HG03139 (cell line): Measurements from ENCODE around the gene CYP4X1.
"Not testable (repeated sequence)": the region's sequence is repeated elsewhere in the genome, so short reads cannot be mapped to it uniquely, and the experiment has no call there.

Experiments used
- ATAC-seq: cut with Tn5 transposase; IDR thresholded peaks from one replicate; pipeline ENCODE4 v1.9.1; 2021; ENCODE audit not compliant: unreplicated experiment

The CYP4X1 gene, protein sequence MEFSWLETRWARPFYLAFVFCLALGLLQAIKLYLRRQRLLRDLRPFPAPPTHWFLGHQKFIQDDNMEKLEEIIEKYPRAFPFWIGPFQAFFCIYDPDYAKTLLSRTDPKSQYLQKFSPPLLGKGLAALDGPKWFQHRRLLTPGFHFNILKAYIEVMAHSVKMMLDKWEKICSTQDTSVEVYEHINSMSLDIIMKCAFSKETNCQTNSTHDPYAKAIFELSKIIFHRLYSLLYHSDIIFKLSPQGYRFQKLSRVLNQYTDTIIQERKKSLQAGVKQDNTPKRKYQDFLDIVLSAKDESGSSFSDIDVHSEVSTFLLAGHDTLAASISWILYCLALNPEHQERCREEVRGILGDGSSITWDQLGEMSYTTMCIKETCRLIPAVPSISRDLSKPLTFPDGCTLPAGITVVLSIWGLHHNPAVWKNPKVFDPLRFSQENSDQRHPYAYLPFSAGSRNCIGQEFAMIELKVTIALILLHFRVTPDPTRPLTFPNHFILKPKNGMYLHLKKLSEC

DNA sequence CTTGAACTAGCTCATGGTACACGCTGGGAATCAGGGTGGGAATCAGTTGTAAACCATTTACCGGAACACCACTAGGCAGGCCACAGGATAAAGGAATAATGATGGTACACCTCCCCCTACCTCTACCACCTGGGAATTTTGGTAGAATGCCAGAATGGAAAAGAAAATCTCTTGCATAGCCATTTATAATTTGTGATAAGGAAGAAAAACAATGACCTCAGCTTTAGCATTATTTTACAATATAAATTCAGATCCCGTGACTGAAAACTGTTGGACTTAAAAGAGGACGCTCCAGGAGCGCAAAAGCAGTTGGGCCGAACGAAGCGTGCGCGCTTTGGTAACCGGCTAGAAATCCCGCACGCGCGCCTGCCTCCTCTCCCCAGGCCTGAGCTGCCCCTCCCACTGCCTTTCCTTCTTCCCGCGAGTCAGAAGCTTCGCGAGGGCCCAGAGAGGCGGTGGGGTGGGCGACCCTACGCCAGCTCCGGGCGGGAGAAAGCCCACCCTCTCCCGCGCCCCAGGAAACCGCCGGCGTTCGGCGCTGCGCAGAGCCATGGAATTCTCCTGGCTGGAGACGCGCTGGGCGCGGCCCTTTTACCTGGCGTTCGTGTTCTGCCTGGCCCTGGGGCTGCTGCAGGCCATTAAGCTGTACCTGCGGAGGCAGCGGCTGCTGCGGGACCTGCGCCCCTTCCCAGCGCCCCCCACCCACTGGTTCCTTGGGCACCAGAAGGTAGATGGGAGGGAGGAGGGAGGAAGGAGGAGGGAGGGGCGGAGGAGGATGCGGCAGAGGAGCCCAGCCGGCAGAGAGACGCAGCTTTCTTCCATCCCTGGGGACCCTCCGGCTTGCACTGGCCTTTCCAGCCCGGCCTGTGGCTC, at the start of gene CYP4X1:
CYP4X1 (plus strand) TSS at position 402 of the 873 bp plus-strand sequence; CDS start at position 551, 149 bp downstream.
- no peak for ATAC-seq

DNA sequence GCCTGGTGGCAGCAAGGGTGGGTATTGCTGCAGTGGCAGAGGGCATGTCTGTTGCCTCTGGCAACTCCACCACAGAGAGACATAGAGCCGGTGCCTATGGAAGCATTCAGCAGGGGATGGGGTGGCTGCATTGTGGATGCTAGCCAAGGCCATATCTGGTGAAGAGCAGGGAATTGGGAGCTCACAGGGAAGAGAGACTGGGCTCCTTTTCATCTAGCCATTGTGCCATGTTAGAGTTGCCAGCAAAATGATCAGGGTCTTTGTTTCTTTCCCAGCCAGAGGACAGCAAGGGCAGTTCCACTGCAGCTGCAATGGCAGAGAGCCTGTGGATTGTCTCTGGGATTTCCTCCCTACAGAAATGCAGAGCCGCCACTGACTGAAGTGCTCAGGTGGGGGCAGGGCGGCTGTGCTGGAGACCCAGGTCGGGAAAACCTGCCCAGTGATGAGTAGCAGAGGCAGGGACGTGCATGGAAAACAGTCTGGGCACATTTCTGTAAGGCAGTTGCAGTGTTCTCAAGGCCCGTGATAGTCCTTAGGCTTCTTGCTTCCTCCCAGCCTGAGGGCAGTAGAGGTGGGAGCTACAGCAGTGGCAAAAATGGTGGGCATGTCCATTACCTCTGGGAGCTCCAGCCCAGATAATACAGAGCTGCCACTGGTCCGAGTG, 40.2 kb upstream of the CYP4X1 start:
- ATAC-seq = no peak

DNA sequence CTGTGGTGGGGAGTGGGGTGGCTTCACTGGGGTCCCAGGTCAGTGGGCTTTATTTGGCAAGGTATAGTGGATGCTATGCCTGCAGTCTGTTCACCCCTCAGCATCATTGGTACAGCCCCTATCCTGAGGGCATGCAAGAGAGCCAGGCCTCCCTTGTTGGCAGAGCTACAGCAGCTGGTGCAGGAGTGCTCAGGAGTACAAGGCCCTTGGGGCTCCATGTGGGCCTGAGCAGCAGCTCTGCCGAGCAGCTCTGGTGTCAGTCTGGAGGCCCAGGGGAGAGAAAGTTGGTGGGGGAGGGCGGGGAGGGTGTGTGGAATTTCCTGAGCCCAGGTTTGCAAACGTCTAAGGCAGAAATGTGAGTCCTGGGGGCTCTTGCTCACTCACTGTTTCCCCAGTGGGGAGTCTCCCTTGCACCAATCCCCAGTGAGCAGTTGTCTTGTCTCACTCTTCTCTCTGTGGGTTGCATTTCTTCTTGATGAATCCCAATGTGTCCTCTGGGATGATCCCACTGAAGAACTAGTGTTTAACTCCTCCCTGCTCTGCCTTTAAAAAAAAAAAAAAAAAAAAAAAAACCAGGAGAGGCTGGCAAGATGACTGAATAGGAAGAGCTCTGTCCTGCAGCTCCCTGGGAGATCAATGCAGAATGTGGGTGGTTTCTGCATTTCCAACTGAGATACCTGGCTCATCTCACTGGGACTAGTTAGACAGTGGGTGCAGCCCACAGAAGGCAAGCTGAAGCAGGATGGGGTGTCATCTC, 39.5 kb upstream of the CYP4X1 start:
- ATAC-seq = no peak

DNA sequence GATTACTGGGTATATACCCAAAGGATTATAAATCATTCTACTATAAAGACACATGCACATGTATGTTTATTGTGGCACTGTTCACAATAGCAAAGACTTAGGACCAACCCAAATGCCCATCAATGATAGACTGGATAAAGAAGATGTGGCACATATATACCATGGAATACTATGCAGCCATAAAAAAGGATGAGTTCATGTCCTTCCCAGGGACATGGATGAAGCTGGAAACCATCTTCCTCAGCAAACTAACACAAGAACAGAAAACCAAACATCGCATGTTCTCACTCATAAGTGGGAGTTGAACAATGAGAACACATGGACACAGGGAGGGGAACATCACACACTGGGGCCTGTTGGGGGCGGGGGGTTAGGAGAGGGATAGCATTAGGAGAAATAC, 32.9 kb upstream of the CYP4X1 start:
- not testable (repeated sequence) for ATAC-seq

DNA sequence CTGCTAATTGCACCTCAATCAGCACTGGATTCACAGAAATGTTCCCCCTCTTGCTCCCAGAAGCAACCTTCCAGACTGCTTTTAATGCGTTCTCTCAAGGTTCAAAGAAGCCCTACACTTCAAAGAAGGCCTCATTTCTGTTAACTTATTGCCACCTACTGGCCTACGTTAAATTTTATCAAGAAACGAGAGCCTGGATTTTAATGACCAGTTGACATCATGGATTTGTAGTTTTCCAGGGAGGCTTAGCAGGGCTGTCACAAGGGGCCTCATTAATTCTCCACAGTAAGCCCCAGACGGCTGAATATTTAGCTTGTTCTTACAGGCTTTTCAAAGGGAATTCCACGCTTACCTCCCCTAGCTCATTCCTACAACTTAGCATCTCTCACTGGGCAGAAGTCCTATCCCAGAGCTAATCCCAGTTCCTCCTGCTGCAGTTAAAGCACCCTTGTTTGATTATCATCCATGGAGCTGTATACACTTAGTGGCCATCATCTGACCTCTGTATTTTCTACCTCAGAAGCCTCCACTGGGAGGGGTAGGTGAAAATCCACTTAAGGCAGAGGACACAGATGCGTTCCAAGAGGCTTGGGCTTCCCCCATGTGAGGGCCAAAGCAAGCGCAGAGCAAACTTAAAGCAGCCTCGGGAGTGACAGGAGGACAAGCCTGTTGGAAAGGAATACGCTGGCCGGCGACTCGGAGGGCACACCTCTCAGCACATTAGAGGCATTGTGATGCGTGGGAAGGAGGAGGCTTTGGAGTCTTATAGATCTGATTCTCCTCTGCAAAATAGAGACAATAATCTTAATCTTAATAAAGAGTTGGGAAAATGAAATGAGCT, 32.2 kb upstream of the CYP4X1 start:
- no peak for ATAC-seq

DNA sequence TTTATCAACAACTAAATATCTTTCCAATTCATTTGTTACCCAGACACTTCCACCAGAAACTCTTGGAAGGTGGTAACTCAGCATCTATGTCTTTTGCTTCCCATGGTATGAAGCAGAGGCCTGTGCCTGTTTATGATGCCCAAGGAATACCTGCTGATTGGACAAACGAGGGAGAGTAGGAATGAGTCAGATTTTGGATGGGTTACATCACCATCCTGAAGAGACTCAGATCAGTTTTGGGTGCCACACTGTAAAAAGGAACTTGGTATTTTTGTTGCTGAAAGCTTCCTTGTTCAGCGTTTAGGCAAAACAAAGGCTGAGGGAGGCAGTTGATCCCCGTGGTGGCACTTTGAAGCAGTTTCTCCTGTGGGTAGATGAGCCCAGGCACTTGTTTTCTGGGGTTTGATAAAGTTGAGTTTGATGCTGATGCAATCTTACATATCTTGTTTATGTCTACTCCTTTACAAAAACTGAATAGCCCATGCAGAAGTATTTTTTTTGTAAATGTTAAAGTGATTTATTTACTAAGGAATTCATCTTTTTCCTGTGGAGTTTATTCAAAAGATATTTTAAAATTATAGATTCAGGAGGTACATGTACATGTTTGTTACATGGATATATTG, 26.7 kb upstream of the CYP4X1 start:
- no peak for ATAC-seq

DNA sequence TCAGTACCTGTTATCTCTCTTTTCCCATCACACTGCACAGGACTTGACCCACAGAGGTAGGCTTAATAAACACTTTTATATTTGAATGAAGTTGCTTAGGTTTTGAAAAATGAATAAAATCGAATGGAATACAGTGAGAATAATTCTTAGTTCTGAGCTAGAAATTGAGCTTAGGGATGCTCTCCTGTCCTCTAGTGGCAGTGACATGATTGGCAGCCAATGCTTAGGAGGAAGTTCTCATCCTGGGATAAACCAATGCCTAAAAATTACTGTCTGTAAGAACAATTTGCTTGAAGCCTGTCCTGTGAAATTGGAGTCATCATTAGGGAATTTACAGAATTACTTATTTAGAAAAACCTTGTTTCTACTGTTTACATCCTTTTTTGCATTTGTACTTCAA, 21.3 kb upstream of the CYP4X1 start:
- ATAC-seq = no peak

DNA sequence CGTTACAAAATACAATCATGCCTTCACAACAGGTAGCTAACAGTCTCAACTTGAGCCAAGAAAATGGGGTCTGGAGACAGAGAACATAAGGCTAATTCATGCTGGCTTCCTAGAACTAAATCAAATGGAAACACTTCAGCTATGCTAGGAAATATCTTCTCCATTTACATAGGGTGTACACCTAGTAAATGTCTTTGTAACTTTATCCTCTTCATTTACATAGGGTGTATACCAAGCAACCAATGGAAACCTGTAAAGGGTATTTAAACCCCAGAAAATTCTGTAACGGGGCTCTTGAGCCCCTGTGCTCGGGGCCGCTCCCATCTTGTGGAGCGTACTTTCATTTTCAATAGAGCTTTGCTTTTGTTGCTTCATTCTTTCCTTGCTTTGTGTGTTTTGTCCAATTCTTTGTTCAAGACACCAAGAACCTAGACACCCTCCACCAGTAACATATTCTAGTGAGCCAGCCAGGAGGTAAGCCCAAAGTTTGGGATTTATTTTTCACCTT, 19.5 kb upstream of the CYP4X1 start:
- ATAC-seq = no peak

DNA sequence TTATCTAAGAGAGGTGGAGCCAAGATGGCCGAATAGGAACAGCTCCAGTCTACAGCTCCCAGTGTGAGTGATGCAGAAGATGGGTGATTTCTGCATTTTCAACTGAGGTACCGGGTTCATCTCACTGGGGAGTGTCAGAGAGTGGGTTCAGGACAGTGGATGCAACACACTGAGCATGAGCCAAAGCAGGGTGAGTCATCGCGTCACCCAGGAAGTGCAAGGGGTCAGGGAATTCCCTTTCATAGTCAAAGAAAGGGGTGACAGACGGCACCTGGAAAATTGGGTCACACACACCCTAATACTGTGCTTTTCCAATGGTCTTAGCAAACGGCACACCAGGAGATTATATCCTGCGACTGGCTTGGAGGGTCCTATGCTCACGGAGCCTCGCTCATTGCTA, 17.0 kb upstream of the CYP4X1 start:
- ATAC-seq = not testable (repeated sequence)

DNA sequence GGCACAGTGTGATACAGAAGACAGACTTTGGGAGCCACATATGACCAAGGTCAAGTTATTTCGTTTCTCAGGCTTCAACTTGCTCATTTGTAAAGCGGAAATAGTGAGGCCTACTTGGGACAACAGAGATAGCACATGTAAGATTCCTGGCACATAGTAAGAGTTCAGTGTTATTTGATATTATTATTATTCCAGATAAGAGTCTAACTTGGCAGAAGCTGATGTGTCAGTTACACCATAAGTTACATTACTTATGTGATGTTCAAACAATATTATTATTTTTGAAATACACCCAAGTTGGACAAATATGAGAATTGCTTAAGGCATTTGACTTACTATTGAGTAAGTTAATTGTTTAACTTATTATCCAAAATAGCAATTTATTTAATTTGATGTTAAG, 10.2 kb upstream of the CYP4X1 start:
- no peak for ATAC-seq

DNA sequence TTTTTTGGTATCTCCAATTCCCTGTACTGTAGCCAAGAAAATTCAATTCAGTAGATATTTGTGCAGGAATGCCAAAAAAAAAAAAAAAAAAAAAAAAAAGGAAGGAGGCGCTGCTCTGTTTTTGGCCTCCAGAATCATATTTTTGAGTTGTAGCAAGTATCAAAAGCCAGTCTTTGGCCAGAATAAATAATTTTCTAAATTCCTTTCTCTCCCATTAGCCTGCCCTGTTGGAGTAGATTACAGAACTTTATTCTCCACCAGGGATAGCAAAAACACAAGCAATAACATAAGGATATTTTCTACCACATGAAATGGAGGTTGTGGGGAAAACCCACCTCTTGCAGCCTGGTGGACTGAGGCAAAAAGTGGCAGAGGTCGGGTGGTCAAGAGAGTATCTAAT, 2.4 kb upstream of the CYP4X1 start:
- no peak for ATAC-seq

DNA sequence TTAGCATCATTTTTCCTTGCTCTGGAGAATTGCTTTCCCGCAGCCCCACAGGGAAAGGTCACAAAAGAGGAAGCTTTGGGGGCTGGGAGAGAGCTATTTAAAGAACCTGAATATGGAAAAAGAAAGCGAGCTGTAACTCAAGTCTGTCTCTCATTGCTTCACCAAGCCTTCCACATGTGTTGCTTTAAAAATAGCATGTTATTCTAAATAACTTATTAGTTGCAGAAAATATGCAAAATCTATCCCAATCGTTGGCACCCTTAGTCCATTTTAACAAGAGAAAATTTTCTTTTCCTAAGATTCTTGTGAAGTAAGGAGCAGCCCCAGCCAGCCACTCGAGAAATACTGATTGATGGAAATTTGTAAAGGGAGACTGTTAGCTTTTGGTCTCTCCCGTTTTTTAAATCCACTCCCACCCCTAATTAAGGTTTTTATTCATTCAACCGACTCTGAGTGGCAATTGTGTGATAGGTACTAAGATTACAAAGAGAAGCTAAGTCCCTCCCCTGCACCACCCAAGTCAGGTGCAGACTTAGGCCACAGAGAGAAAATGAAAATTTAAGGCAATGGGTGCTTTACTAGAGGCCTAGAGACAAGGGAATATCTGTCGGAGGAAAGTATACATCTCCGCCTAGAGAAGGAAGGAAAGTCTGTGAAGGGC, 802 bp downstream of the CYP4X1 start:
- ATAC-seq = no peak

DNA sequence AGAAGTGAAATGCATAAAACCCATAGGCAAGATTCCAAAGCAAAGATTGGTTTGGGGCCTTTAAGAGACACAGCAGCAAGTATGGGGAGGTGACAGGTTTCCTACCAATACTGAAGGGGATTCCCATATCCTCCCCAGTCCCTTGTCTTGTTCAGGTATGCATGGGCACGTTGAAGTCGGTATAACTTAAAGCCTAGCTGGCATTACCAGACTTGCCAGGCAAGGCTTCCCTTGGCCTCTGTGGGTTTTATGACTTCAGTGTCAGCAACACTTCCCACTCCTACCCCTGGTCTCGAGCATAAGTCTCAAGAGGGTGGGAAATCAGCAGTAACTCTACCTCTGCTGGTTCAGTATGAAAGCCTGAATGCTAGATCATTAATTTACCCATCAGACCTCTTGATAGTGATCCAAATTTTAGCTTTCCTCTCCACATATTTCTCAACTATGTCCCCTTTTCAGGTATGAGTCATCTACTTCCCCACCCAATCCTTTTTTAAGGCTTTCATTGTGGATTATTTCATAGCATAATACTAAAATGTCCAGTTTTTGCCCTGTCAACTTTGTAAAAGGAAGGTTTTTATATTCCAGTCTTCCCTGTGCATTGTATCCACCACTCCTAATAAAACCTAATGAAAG, 6.8 kb downstream of the CYP4X1 start:
- ATAC-seq = no peak

DNA sequence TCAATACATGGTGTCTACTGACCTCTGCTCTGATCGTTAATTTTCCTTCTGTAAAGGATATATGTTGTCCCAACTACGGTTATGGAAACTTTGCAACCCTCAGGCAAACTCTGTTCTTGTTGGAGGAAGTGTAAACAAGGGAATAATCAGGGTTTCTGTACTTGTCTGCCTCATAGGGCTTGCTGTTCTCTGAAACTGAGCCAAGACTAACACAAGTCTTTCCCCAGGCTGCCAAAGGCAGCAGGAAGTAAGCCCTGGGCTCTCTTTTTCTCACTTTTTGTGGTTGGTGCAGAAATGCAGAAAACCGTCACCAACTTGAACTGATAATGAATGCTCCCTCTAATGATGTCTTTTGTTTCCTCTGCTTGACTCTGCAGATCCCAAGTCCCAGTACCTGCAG, 7.6 kb downstream of the CYP4X1 start:
- ATAC-seq = no peak

DNA sequence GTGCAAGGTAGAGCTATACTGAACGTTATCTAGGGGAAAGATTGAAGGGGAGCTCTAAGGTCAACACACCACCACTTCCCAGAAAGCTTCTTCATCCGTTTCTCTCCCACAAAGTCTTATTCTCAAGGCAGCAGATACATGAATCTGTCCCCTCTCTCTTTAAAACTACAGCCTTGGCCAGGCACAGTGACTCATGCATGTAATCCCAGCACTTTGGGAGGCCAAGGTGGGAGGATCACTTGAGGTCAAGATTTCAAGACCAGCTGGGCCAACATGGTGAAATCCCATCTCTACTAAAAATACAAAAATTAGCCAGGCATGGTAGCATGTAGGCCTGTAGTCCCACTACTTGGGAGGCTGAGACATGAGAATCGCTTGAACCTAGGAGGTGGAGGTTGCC, 8.1 kb downstream of the CYP4X1 start:
- ATAC-seq = no peak

DNA sequence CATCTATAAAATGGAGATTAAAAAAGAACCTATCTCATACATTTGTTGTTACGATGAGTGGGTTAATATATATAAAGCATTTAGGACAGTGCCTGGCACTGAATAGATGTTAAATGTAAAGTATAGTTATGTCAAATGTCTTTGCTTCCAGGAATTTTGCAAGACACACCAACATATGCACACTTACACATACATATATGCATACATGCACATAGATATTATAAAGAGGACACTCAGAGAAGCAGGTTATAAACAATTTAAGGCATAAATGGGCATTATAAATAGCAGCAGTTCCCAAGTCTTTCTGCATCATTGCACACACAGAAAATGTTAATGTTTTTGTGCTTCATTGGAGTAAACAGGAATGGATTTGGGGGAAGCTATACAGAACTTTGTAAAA, 13.3 kb downstream of the CYP4X1 start:
- ATAC-seq = no peak

DNA sequence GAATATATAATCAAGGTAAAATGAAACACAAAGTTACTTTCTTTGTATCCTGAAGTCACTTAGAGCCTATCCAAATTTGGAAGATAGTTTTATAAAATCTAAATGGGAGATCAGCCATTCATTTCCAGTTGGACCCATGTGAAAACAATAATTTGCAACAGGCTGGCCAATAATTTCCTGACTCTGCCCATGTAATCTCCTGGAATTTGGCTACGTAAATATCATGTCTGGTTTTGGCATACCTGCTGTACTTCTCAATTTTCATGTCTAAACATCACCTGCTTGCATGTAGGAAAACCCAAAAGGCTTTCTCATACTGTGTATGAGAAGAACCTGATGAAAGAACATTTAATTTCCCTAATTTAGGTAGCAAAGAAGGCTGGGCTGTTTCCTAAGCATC, 35.9 kb downstream of the CYP4X1 start:
- no peak for ATAC-seq

DNA sequence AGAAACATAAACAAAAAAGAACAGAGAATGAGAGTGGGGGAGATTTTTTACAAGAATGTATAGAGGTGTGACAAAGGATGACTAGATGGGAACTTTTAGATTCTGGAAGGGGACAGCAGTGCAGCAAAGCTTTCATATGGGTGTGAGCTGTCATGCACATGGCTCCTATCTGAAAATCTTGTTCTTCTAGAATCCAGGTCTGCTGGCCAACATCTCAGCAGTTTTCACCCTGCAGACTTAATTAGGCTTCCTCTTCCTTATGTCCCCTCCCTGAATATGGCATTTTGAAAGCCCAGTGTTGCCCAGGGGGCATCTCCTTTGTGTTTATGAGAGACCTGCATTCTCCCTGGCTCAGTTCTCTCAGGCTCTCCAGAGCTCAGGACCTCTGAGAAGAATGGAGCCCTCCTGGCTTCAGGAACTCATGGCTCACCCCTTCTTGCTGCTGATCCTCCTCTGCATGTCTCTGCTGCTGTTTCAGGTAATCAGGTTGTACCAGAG, 43.7 kb downstream of the CYP4X1 start, which contains the start of gene CYP4Z1:
CYP4Z1 (plus strand) TSS at position 135 of the 498 bp plus-strand sequence; CDS start at position 395, 260 bp downstream.
- no peak for ATAC-seq
